GM10266 (cell line): Measurements from ENCODE around the gene NOXA1.
"Not testable (repeated sequence)": the region's sequence is repeated elsewhere in the genome, so short reads cannot be mapped to it uniquely, and the experiment has no call there.

Source experiments
- DNase-seq: peaks from one replicate; pipeline ENCODE4 v3.0.0; 2012; ENCODE audit errors: extremely low spot score
- TF ChIP-seq, protein P1 (sequence below): IDR thresholded peaks from 2 replicates; pipeline ENCODE4 v1.5.1; 2012; ENCODE audit warnings: mild to moderate bottlenecking, low read depth; ENCODE audit not compliant: control insufficient read depth, insufficient read depth; ENCODE audit errors: missing control alignments

NOXA1 gene, protein sequence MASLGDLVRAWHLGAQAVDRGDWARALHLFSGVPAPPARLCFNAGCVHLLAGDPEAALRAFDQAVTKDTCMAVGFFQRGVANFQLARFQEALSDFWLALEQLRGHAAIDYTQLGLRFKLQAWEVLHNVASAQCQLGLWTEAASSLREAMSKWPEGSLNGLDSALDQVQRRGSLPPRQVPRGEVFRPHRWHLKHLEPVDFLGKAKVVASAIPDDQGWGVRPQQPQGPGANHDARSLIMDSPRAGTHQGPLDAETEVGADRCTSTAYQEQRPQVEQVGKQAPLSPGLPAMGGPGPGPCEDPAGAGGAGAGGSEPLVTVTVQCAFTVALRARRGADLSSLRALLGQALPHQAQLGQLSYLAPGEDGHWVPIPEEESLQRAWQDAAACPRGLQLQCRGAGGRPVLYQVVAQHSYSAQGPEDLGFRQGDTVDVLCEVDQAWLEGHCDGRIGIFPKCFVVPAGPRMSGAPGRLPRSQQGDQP

DNA sequence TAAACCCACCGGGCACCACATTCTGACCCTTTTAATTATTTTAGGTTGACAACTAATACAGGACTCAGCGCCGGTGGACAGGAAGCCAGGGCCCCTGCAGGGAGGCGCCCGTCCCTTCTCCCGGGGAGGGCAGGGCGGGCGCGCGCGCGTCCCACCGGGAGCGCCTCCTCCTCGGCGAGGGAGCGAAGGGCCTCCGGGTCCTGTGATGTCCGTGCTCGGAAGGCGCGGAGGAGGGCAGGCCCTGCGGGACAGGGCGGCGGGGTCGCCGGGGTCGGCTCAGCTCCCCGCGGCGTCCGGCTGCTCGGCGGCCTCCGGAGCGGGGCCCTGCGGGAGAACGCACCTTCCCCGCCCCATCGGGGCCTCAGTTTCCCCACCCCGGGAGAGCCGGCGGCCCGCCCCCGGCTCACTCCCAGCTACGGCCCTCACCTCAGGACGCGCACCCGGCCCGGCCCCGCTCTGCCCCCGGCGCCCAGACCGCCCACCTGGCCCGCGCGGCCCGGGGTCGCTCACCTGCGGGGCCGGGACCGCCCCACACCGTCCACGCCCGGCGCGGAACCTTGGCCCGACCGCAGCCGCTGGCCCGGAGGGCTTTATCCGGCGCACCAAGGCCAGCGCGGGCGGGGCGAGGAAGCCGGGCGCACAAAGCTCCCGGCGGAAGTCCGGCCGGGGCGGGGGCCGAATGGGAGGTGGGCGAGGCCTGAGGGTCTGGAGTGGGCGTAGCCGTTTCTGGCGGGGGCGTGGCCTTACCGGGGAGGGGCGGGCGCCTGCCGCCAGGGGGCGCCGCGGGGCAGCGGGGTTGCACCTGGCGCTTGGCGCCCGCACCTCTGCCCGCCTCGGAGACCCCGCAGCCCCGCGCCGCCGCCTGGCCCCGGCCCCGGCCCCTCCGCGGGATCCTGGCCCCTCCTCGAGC, at the start of gene NOXA1, which contains the start of gene EXD3:
Gene NOXA1 (plus strand): TSS at position 790 of the 910 bp plus-strand sequence. CDS start 137 bp downstream, outside the sequence.
Gene EXD3 (minus strand): TSS at position 559 of the 910 bp plus-strand sequence. CDS start 27,805 bp downstream, outside the sequence.
- TF ChIP-seq, protein P1, sequence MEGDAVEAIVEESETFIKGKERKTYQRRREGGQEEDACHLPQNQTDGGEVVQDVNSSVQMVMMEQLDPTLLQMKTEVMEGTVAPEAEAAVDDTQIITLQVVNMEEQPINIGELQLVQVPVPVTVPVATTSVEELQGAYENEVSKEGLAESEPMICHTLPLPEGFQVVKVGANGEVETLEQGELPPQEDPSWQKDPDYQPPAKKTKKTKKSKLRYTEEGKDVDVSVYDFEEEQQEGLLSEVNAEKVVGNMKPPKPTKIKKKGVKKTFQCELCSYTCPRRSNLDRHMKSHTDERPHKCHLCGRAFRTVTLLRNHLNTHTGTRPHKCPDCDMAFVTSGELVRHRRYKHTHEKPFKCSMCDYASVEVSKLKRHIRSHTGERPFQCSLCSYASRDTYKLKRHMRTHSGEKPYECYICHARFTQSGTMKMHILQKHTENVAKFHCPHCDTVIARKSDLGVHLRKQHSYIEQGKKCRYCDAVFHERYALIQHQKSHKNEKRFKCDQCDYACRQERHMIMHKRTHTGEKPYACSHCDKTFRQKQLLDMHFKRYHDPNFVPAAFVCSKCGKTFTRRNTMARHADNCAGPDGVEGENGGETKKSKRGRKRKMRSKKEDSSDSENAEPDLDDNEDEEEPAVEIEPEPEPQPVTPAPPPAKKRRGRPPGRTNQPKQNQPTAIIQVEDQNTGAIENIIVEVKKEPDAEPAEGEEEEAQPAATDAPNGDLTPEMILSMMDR, result peak; percentile 71
- DNase-seq, result peak; percentile 100

DNA sequence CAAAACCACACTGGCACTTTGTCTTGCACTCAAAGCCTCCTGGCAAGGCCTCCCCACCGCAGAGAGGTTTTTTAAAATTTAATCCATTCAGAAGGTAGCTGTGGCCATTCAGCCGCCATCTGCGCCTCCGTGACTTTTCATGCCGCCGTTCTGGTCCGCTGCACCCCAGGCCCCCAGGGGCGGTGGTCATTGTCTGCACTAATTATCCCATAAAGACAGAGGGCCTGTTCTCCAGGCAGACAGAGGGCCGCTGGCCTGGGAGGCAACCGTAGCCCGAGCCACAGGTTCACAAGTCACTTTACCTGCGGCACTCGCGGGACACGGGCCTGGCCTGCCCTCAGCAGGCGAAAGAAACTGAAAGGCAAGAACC, 49.6 kb upstream of the NOXA1 start:
- TF ChIP-seq, protein P1, result no peak
- no peak for DNase-seq

DNA sequence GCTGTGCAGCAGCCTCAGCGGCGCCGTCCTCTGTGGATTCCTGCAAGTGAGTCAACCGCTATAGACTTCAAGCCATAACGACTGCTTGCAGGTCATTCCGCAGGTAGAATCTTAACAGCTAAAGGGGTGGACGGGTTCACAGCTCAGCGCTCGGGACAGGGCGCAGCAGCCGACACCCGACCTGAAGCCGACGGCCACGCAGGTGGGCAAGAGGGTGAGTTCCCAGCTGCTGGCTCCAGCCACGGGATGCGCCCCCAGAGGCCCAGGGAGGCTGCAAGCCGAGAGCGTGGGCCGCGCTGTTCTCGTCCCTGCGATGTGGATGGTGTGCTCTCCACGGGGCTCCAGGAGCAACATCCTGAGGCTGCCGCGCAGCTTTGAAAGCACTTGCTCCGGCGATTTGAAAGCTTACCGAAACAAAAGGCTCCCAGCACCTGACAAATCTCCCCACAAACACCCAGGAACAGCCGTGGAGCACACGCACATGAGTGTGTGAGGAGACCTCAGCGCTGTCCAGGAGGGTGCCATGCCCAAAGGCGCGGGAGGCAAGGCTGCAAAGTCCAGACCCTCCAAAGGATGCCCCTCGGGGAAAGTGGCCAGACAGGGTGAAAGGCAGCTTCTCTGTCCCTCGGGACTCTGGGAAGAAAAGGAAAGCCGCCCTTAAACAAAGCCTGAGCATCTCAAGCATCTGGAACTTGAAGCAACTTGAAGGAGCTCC, 48.9 kb upstream of the NOXA1 start:
- DNase-seq, result no peak
- TF ChIP-seq, protein P1, result no peak

DNA sequence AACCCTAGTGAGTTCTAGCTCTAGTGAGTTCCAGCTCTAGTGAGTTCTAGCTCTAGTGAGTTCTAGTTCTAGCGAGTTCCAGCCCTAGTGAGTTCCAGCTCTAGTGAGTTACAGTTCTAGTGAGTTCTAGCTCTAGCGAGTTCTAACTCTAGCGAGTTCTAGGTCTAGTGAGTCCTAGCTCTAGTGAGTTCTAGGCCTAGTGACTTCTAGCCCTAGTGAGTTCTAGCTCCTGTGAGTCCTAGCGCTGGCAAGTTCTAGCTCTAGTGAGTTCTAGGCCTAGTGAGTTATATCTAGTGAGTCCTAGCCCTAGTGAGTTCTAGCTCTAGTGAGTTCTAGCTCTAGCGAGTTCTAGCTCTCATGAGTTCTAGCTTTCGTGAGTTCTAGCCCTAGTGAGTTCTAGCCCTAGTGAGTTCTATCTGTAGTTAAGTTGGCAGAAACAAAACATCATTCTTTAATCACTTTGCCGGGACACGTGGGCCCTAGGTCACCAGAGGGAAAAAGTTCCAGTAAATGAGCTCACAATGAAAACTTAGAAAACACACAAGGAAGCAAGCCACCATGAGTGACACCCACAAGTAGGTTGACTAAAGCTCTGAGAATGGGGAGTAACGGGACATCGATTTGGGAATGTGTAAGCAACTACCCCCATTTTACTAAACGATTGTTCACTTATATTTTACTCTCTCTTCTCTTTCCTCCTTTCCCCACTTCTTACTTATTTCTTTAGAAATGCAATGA, 47.7 kb upstream of the NOXA1 start:
- no peak for DNase-seq
- TF ChIP-seq, protein P1, result no peak

DNA sequence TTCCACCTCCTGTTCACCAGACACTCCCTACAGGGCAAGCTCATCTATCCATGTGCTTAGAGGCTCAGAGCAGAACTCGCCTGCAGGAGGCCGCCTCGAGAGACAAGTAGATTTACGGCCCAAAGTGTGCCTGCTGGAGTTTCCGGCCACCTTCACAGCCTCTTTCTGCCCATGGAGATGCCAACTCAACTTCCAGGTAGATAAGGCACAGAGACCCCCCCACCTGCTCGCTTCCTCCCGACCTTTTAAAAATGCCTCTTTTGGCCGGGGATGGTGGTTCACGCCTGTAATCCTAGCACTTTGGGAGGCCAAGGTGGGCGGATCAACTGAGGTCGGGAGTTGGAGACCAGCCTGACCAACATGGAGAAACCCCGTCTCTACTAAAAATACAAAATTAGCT, 46.8 kb upstream of the NOXA1 start:
- TF ChIP-seq, protein P1, result no peak
- no peak for DNase-seq

DNA sequence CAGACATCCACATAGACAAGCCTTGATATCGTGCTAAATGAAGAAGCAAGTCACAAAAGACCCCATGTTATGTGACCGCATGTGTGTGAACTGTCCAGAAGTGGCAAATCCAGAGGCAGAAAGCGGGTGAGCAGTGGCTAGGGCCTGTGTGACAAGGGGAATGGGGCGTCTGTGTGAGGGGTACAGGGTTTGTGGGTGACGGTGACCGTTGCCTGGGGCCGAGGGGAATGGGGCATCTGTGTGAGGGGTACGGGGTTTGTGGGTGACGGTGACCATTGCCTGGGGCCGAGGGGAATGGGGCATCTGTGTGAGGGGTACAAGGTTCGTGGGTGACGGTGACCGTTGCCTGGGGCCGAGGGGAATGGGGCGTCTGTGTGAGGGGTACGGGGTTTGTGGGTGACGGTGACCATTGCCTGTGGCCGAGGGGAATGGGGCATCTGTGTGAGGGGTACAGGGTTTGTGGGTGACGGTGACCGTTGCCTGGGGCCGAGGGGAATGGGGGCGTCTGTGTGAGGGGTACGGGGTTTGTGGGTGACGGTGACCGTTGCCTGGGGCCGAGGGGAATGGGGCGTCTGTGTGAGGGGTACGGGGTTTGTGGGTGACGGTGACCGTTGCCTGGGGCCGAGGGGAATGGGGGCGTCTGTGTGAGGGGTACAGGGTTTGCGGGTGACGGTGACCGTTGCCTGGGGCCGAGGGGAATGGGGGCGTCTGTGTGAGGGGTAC, 44.3 kb upstream of the NOXA1 start:
- not testable (repeated sequence) for DNase-seq
